DND-41 (cell line): ENCODE measurements around the gene DYRK2.

ENCODE experiments used
- ATAC-seq: fragments of 200-7000 bp; cut with Tn5 transposase; 3 replicates; pipeline ENCODE4 v1.9.1; 2021; ENCODE audit warnings: low read depth; ENCODE audit not compliant: insufficient read depth
- DNase-seq: peaks from one replicate; pipeline ENCODE4 v3.0.0-alpha.2; 2020
- H2AFZ ChIP-seq: 2 replicates; pipeline ENCODE4 v1.6.0; 2012; ENCODE audit warnings: low read depth, low read length
- H3K27ac ChIP-seq: 2 replicates; pipeline ENCODE4 v1.5.1; 2012; ENCODE audit warnings: low read length, inconsistent platforms
- H3K27me3 ChIP-seq: fragments of 200-600 bp; sonication (generic); 2 replicates; pipeline ENCODE4 v1.6.0; 2012; ENCODE audit warnings: low read length, mild to moderate bottlenecking, inconsistent platforms; ENCODE audit not compliant: insufficient read depth, poor library complexity
- H3K36me3 ChIP-seq: 2 replicates; pipeline ENCODE4 v1.5.1; 2012; ENCODE audit warnings: low read length, inconsistent platforms; ENCODE audit not compliant: insufficient read depth
- H3K4me1 ChIP-seq: 2 replicates; pipeline ENCODE4 v1.5.1; 2012; ENCODE audit warnings: mild to moderate bottlenecking, low read length; ENCODE audit not compliant: insufficient read depth
- H3K4me2 ChIP-seq: 2 replicates; pipeline ENCODE4 v1.6.0; 2012; ENCODE audit warnings: mild to moderate bottlenecking, moderate library complexity, low read length, inconsistent platforms; ENCODE audit not compliant: insufficient read depth
- H3K4me3 ChIP-seq, 2 experiments: fragments of 200-600 bp in 1 of 2; shearing (Covaris generic) in 1 of 2; 2 replicates each; pipeline ENCODE4 v1.5.1; 2012 to 2016; ENCODE audit warnings: inconsistent platforms in 2 of 2, low read length in 2 of 2, mild to moderate bottlenecking in 2 of 2, low read depth in 1 of 2, moderate library complexity in 1 of 2
- H3K79me2 ChIP-seq: 2 replicates; pipeline ENCODE4 v1.6.0; 2012; ENCODE audit warnings: low read length, inconsistent platforms; ENCODE audit not compliant: insufficient read depth
- H3K9ac ChIP-seq: 2 replicates; pipeline ENCODE4 v1.6.0; 2012; ENCODE audit warnings: low read depth, mild to moderate bottlenecking, inconsistent platforms, low read length, moderate library complexity
- H3K9me3 ChIP-seq: 2 replicates; pipeline ENCODE4 v1.5.1; 2012; ENCODE audit warnings: low read length, moderate library complexity, mild to moderate bottlenecking, inconsistent platforms; ENCODE audit not compliant: insufficient read depth, severe bottlenecking
- H4K20me1 ChIP-seq: 2 replicates; pipeline ENCODE4 v1.6.0; 2012; ENCODE audit warnings: low read length; ENCODE audit not compliant: insufficient read depth
- CTCF ChIP-seq: IDR thresholded peaks from 2 replicates; pipeline ENCODE4 v1.5.1; 2012; ENCODE audit warnings: borderline replicate concordance, low read length, moderate library complexity, mild to moderate bottlenecking; ENCODE audit not compliant: poor library complexity, severe bottlenecking; ENCODE audit errors: extremely low read depth
- EZH2 ChIP-seq: IDR thresholded peaks from 3 replicates; pipeline ENCODE4 v1.6.1; 2012; ENCODE audit warnings: borderline replicate concordance, low read depth, mild to moderate bottlenecking, moderate library complexity, low read length, inconsistent platforms; ENCODE audit not compliant: severe bottlenecking

Gene DYRK2

GRCh38 chr12:67655829-67656228, 7.3 kb downstream of the DYRK2 start:
- peak overlapping the region; percentile 14; the same call in 1 of the 2 replicates for H3K4me2 ChIP-seq

GRCh38 chr12:67656251-67656650, 7.7 kb downstream of the DYRK2 start:
- ATAC-seq (no peak), DNase-seq (no peak)
- Histone ChIP-seq H3K79me2 (peaks cover 100% of the 10 kb centered on the region), H3K4me1 (peaks cover 48% of the 10 kb centered on the region), H3K27me3 (no peaks in the 10 kb centered on the region), H4K20me1 (peaks cover 81% of the 10 kb centered on the region), H3K36me3 (peaks cover 90% of the 10 kb centered on the region), H3K4me2 (no peak overlapping the region), H3K4me3 (no peak overlapping the region), H3K9ac (no peak overlapping the region), H2AFZ (no peak overlapping the region), H3K27ac (peak overlapping the region; percentile 20; the same call in 1 of the 2 replicates), H3K9me3 (no peaks in the 10 kb centered on the region)
- no peak for TF ChIP-seq EZH2
- no peak for TF ChIP-seq CTCF

More at GRCh38 chr12:67655829-67656228, 7.3 kb downstream of the DYRK2 start:
- H2AFZ ChIP-seq, result no peak overlapping the region
- ATAC-seq, result no peak
- H3K79me2 ChIP-seq, result peaks cover 100% of the 10 kb centered on the region
- no peak overlapping the region for H3K9ac ChIP-seq
- H4K20me1 ChIP-seq, result peaks cover 83% of the 10 kb centered on the region
- peaks cover 90% of the 10 kb centered on the region for H3K36me3 ChIP-seq
- TF ChIP-seq EZH2 (no peak), CTCF (no peak)
- H3K4me3 ChIP-seq, result no peak overlapping the region
- H3K27me3 ChIP-seq, result no peaks in the 10 kb centered on the region
- DNase-seq, result no peak
- no peak overlapping the region for H3K27ac ChIP-seq
- no peaks in the 10 kb centered on the region for H3K9me3 ChIP-seq
- peaks cover 48% of the 10 kb centered on the region for H3K4me1 ChIP-seq

- no peak overlapping the region for H3K9ac ChIP-seq
- peaks cover 37% of the 10 kb centered on the region for H3K4me1 ChIP-seq
- no peak overlapping the region for H3K27ac ChIP-seq
- H3K36me3 ChIP-seq, result peaks cover 97% of the 10 kb centered on the region
- peaks cover 98% of the 10 kb centered on the region for H3K79me2 ChIP-seq
- H4K20me1 ChIP-seq, result peaks cover 79% of the 10 kb centered on the region
- peak overlapping the region; percentile 16; the same call in 1 of the 2 replicates for H3K4me2 ChIP-seq
- TF ChIP-seq CTCF (no peak), EZH2 (no peak)
- no peak overlapping the region for H2AFZ ChIP-seq
- no peak for ATAC-seq
- no peaks in the 10 kb centered on the region for H3K27me3 ChIP-seq
- no peaks in the 10 kb centered on the region for H3K9me3 ChIP-seq
- DNase-seq, result no peak
- no peak overlapping the region for H3K4me3 ChIP-seq
Measured at GRCh38 chr12:67658486-67658885, 9.9 kb downstream of the DYRK2 start.

GRCh38 chr12:67659292-67659691, 10.7 kb downstream of the DYRK2 start:
- Histone ChIP-seq H3K9ac (no peak overlapping the region), H3K4me1 (peaks cover 29% of the 10 kb centered on the region), H3K27ac (no peak overlapping the region), H2AFZ (no peak overlapping the region), H3K4me2 (no peak overlapping the region), H3K36me3 (peaks cover 97% of the 10 kb centered on the region), H4K20me1 (peaks cover 79% of the 10 kb centered on the region), H3K9me3 (no peaks in the 10 kb centered on the region), H3K27me3 (no peaks in the 10 kb centered on the region), H3K79me2 (peaks cover 92% of the 10 kb centered on the region), H3K4me3 (no peak overlapping the region)
- ATAC-seq (no peak), DNase-seq (no peak)
- TF ChIP-seq EZH2 (no peak), CTCF (no peak)
